GM19351 (cell line): ENCODE measurements around the gene EIF2AK3.
"Not testable (repeated sequence)": the region's sequence is repeated elsewhere in the genome, so short reads cannot be mapped to it uniquely, and the experiment has no call there.

Experiments used
- ATAC-seq: cut with Tn5 transposase; IDR thresholded peaks from one replicate; pipeline ENCODE4 v1.9.1; 2021; ENCODE audit warnings: mild to moderate bottlenecking, moderate library complexity; ENCODE audit not compliant: unreplicated experiment

The EIF2AK3 gene

DNA sequence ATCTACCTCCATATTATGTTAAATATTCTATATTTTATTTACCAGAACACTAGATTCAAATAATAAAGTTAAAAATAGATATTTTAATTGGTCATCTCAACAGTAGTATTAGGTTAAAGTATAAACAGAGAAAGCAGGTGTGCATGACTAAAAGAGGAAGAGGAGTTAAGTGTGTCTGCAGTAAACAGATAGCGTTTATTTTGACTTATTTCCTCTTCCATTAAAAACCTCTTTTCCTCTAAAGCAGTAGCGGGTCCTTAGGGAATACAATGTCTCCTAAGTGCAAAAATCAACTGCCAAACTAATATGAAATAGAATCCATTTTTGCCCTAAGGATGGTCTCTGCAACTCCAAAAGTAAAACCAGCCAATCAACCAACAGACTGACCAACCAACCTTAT lies 27.7 kb downstream of the EIF2AK3 start:
- no peak for ATAC-seq

DNA sequence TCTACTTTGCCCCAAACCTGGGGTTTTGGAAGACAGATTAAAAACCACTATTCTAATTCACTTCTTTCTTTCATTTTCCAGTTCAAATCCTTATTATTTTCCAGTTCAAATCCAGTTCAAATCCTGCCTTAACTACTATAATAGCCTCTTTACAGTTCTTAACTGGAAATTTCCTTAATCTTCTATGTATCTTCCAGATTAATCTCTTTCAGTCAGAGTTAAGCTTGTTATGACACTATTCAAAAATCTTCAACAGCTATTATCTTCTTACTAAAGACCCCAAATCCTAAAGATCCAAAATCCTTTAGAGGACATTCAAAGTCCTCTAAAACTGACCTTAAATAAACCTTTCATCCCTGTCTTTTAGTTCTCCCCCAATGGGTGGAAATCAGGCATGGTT lies 30.1 kb downstream of the EIF2AK3 start:
- no peak for ATAC-seq

DNA sequence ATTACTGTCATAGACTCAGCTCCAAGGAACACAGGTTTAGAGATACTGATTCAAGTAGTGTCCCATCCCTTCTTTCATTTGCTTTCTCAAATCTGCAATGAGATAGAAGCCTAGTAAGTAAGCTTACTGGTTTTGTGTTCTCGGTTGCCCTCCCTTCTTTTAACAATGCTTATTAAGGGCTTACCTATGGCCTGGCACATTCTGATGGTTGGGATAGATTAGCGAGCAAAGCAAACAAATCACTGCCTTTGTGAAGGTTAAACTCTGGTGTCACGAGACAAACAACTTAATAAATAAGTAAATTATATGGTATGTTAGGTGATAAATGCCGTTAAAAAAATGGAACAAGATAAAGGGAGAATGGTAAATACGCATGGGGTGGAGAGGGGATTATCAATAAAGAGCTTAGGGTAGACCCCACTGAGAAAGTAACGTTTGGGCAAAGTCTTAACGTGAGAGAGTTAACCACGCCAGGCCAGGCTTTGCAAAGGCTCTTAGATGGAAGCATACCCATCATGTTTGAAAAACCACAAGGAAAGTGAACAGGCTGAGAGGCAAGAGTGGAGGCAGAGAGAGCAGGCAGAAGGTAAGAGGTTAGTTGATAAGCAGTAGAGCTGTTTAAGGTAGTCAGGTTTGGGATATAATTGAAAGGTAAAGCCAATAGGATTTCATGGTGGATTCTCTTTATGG lies 31.0 kb downstream of the EIF2AK3 start:
- no peak for ATAC-seq

DNA sequence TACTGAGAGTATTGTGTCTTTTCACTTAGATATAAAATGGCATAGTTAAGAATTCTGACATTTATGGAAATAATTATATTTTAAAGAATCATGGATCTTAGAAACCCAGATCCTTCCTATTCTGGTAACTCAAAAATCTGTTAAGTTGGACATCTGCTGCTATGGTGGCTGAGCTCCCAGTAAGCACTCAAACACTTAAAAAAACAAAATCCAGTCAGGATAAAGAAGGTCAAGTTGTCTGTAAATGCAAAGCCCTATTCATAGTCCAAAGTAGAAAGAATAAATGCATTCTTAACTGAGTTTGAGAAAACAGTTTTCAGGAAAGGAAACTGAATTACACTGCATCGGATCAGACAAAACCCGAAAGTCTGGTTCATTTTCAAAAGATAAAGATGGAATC lies 35.6 kb downstream of the EIF2AK3 start:
- no peak for ATAC-seq

DNA sequence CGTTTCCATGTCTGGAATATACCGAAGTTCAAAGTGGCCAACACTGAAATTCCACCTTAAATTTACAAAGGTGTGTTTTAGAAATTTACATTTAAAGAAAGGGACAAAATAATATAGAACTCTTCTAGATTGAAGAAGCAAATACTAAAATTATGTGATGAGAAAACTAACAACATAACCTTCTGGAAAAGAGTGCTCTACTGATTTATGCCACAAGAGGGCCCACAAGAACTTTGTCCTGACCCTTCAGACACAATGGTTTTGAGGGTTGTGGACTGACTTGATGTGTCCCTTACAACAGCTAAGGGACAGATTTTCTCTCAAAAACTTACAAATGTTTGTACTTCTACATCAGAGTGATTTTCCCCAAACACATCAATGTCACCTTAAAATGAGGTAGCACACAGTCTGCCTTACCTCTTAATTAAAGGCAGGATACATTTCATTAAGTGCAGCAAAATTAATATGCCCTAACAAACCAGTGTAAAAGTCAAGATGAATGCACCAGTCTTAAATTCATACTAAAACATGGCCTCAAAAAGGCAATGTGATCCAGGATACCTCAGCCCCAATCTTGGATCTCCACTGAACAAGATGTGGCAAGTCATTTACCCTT lies 36.2 kb downstream of the EIF2AK3 start:
- peak; percentile 73 for ATAC-seq

DNA sequence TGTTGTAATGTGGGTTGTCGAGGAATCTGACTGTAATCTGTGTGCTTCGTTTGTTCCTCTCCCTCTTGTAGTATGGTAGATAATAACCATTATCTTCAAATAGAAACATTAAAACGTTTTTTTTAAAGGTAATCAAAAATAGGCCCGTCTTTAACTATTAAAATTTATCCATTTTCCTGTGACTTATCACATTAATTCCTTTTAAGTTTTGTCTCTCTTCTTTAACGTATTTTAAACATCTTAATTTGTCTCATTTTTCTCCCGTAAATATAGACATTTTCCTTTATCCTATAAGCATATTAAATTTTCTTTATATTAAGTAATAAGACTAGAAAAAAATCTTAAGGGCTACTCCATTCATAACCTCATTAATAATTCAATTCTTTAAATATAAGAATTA lies 41.3 kb downstream of the EIF2AK3 start:
- no peak for ATAC-seq

DNA sequence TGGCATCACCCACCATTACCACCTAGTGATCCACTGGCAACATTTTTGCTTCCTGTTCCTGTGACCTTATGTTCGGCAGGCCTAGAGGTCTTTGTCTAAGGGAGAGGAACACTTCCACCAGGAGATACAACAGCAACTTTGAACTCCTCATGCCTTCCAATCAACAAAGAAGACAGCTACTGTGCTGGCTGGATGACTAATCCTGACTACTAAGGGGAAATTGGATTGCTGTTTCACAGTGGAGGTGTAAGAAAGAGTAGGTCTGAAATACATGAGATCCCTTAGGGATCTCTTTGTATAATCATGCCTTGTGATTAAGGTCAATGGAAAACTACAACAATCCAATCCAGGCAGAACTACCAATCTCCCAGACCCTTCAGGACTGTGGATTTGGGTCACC lies 45.2 kb downstream of the EIF2AK3 start:
- ATAC-seq: no peak

DNA sequence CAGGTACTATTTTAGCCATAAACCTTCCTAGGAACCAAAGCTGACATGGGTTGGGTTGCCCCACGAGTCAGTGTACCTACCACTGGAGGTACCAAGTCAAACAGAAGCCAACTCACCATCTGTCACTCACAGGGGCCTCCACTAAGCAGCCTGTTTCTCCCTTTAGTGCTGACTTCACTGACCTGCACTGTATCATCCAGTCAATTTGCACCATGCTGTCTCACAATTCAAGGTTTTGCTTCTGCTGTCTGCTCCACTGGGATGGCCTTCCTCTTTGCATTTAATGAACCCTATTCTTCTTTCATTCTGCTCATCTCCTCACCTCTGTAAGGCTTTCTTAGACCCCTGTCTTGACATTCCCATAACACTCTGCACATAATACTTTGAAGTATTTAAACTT lies 47.2 kb downstream of the EIF2AK3 start:
- no peak for ATAC-seq

DNA sequence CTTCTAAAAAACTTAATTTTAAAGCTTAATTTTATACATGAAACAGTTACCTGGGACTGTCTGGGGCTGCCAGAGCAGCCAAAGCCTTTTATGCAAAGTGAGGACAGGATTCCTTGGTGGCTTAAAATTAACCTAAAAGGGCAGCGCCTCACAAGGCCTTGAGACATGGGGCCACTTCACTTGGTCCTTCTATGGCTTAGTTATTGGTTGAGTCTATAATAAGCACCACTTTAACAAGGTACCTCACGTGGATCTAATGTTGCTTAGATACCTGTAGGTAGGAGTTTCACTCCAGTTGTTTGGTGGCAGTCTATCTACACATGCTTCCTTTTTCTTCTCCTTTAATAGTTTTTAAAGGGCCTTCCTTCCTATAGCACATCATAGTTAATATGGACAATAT lies 51.6 kb downstream of the EIF2AK3 start:
- ATAC-seq: no peak

DNA sequence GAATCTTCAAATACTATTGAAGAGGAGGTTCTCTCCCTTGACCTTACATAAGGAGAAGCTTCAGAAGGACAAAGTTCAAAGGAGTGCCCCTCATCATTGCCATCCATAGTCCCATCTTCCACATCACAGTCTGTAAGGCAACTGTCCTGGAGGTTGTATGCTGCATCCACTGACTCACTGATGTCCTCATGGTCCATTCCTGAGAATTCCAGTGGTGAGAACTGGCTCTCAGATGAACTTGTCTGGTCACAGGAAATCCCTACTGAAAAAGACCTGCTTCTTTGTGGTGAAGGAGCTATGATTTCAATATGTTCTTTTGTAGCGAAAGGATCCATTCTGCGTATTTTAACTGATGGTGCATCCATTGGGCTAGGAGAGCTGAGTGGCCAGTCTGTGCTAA lies 52.2 kb downstream of the EIF2AK3 start:
- ATAC-seq: no peak

DNA sequence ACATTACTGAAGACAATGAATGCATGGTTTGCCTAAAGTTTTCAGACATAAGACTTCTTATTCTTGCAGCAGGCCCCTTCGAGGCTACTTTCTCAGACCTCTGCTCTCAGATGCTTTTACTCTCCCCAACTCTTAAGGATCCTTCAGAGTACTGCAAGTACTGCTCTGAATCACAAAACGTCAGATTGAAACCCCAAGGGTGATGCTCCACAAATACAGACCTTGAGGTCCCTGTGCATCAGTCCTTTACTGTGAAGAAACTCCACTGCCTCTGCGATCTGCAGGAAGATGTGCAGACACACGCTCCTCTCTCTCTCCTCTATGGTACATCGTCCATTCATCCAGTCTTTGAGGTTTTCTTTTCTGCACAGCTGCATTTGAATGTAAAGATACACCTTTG lies 52.8 kb downstream of the EIF2AK3 start:
- ATAC-seq: peak; percentile 95

DNA sequence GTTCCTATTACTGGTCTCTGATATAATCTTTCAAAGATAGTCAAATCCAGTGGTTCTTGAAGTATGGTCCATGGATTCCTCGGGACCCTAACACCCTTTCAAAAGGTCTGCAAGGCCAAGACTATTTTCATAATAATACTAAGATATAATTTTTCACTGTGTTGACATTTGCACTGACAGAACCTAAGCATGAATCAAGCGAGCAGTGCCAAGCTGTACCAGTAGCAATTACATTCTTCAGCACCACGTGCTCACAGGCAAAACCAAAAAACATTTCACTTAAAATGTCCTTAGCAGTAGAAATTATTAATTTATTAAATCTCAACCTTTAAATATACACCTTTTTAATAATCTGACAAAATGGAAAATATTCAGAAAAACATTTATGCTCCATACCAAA lies 59.1 kb downstream of the EIF2AK3 start:
- no peak for ATAC-seq

DNA sequence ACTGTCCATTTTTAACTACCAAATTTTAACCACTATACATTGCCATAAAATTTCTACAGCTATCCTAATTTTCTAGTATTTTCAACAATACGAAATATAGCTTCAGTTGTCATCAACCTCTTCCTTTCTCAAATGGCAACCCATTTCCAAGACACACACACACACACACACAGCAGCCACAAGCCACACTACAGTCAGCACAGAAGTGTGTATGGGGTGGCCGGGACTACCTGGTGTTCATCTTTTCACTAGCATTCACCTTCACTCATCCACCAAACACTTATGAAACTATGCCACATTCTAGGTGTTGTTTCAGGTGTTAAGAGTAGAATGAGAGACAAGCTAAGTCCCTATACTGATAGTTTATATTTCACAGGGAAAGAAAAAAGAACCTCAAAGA lies 62.9 kb downstream of the EIF2AK3 start:
- no peak for ATAC-seq

DNA sequence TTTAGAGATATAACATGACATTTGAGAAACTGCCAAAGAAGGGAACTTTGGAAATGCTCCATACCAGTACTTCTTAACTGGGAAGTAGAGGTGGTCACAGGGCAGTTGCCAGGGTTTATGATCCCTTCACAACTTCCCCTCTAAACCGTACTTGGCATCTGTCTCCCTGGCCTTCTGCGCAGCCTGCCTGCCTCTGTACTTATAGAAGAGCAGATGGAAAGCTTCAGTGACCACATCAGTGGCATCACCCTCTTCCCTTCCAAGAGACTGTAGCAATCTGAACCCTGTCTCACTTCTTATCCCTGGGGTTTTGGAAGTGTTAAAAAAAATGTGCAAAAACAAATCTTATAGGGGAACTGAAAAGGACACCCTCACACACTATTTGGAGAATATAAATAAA lies 64.1 kb downstream of the EIF2AK3 start:
- no peak for ATAC-seq

DNA sequence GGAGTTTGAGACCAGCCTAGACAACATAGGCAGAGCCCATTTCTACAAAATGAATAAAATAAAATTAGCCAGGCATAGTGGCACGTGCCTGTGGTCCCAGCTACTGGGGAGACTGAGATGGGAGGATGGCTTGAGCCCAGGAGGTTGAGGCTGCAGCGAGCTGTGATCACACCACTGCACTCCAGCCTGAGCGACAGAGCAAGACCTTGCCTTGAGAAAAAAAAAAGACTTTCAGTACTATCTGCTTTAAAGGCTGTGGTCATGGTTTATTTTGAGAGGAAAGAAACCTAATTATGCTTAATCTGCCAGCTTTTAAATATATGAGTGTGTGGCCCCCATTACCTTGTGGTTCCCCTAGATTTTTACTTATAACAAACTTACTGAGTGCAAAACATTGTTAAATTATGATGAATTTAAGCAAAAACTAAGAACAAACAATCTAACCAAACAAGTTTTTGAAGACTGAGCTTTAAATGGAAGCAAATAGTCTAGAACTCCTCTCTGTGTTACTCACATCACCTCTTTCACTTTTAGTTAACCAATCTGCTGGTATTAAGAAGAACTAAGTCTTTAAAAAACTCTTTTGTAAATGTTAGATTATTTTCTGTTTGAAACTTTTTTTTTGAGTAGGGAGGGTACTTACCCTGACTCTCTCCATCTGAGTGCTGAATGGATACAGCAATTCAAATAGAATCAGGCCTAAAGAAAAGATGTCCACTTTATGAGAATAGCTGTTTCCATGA lies 65.4 kb downstream of the EIF2AK3 start:
- ATAC-seq: peak; percentile 74

DNA sequence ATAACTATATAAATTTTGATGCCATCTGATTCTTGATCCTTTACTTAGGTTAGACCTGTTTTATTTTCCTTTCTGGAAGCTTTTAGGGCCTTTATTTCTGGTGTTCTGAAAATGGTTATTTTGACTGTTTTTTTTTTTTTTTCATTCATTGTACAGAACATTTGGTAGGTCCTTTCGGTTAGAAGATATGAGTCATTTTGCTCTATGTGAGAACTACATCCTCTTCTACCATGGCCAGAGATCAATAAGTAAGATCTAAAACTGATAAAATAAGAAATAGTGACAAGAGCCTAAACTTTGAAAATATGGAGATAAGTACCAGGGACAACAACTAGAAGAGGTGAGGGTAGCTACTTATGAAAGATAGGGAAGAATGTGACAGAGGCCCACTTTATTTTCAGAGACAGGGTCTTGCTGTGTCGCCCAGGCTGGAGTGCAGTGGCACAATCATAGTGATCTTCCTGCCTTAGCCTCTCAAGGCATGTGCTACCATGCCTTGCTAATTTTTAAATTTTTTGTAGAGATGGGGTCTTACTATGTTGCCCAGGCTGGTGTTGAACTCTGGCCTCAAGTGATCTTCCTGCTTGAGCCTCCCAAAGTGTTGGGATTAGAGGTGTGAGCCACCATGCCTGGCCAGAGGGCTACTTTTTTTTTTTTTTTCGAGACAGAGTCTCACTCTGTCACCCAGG lies 66.5 kb downstream of the EIF2AK3 start:
- peak; percentile 43 for ATAC-seq

DNA sequence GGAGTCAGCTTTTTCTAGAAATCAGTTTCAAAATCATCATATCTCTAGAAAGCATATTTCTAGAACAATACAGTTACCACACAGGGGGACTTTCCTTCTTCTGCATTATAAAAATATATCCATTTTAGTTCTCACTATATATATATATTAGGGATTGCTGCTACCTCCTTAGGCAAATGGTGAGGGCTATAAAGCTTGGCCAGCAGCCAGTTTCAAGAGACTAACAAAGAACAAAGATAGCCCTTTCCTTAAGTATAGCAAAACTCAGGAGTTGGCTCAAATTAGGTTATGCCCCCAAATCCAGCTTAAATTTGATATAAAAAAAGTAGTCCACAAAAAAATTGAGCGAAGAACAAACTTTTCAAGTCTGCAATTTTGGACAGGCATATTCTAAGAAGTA lies 70.0 kb downstream of the EIF2AK3 start:
- no peak for ATAC-seq

DNA sequence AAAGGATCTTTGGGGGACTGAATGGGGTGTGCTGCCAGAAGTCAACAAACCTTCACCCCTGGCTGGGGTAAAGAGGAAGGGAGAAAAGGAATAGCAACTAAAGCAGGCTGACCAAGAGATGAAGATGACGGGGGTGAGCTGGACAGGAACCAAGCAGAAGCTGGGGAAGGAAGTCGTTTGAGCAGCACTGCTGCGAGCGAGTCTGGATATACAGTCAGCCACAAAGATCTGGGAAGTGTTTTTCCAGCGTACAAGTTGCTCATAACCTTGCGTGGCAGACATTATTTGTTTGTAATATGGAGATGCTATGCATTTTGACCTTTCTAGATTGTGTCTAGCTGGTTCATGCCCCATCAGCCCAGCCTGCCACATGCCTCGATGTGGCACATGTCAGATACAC lies 71.2 kb downstream of the EIF2AK3 start:
- ATAC-seq: no peak

DNA sequence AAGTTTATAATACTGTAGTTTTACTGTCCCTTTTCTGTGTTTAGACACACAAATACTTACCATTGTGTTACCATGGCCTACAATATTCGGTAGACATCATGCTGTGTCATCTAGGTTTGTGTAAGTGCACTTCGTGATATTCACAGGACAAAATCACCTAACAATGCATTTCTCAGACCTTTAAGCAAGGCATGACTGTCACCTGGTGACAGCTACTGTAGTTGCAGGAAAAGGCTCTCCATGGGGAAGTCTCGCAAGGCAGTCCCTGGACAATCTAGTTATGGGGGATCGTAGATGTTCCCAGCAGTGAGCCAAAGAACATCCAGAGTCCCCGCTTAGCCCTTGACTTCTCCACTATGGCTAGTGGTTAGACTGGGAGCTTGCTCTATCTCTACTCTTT lies 73.1 kb downstream of the EIF2AK3 start:
- ATAC-seq: no peak

DNA sequence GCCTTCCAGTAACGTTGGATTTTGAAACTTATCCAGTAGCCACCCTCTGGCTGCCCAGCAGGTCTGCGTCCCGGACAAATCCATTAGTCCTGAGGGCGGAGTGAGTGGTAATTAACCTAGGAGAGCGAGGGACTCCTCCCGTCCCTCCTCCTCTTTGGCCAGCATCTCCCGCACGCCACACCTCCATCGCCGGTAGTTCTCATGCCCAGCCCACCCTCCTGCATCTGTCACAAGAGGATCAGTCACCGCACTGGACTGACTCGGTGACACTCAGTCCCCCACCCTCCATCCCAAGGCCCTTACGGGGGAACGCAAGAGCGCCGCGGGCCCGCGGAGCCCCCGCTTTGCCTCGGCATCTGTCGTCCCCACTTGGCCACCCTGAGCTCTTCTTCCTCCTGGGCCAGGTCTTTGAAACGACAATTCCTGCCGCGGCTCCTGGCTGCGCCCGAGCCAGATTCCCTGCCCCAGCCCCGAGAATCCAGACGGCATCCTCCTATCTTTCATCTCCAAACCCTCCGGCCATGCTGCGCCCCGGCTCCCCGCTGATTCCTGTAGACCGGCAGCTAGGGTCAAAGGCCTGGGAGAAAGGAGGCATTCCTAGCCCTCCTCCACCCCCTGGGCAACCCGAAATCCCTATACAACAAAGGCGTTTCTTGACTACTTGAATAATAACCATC lies 77.5 kb downstream of the EIF2AK3 start:
- no peak for ATAC-seq

DNA sequence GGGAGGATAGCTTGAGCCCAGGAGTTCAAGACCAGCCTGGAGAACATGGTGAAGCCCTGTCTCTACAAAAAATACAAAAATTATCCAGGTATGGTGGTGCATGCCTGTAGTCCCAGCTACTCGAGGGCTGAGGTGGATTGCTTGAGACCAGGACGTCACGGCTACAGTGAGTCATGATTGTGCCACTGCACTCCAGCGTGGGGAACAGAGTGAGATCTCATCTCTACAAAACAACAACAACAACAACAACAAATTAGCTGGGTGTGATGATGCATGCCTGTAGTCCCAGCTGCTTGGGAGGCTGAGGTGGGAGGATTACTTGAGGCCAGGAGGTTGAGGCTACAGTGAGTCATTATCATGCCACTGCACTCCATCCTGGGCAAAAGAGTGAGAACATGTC lies 81.0 kb downstream of the EIF2AK3 start:
- not testable (repeated sequence) for ATAC-seq
